IPS DF 4.7 (cell line): ENCODE data around the gene TIMP1.

ENCODE experiments used
- DNase-seq: peaks from one replicate; pipeline ENCODE4 v3.0.0-alpha.2; 2013; ENCODE audit warnings: low spot score; ENCODE audit errors: extremely low read depth

TIMP1 gene

GRCh38 chrX:47573341-47574075 is 8.7 kb upstream of the TIMP1 start:
- DNase-seq: no peak

DNA sequence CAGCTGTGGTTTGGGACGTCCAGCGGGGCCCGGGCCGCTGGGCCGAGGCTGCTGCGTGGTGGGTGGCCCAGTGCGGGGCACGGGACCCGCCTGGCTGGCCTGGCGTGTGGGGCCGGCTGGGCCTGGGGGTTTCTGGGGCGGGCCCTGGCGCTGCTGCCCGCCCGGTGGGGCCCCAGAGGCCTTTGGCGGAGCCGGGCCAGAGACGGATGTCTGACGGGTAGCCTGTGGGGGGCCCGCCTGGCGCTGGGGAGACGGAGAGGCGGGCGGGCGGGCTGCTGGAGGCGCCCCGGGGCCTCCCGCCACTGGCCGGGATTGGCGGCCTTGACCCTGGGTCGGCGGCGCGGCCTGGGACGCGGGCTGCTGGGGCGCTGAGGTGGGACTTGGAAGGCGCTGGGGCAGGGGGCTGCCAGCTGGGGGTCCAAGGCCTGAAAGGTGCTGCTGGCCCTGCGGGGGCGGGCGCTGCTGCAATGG is 8.1 kb upstream of the TIMP1 start:
- no peak for DNase-seq

DNA sequence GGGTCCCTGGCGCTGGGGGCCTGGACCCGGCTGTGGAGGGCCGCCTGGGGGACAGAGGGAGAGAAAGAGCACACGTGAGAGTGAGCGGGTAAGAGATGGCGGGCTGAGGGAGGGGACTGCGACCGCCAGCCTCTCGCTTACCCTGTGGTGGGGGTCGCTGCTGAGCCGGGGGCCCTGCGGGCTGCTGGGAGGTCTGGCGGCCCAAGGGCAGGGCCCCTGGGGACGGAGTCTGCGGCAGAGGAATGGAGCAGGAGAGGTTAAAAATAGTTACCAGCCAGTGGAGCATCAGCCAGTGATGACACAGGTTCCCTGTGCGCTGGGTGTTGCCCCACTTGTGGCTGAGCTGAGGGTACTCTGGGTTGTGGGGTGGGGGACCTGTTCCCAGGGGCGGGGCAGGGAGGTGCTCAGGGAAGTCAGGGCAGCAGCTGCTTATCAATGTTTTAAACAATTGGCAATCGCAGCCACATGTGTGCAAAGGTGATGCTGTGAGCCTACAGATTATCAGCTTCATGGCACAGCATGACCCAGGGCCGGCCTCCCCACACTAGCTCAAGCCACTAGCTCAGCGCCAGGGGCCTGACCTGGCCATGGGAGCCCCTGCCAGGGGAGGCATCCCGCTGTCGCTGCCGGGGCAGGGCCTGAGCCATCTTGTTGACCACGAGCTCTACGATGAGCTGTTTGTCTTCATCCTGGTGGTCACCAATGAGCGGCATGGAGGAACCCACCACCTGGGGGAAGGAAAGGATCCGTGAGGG is 7.5 kb upstream of the TIMP1 start:
- no peak for DNase-seq

GRCh38 chrX:47576021-47576898 is 6.0 kb upstream of the TIMP1 start:
- DNase-seq: no peak

DNA sequence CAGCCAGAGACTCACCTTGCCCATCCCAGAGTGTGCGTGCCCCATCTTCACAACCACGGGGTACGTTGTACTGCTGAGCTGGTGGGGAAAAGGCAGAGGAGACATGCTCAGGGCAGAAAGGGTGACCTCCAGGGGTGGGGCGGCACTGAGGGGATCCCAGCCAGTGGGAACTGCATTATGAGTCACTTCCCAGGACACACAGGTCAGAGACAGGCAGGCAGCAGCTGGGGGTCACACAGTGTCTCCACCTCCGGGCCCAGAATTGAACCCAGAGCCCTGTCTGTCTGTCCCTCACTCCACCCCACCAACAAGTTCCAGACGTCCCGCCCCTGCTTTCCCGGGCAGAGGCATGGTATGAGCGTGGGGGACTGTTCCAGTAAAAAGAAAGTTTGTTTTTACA is 4.8 kb upstream of the TIMP1 start:
- DNase-seq: no peak

DNA sequence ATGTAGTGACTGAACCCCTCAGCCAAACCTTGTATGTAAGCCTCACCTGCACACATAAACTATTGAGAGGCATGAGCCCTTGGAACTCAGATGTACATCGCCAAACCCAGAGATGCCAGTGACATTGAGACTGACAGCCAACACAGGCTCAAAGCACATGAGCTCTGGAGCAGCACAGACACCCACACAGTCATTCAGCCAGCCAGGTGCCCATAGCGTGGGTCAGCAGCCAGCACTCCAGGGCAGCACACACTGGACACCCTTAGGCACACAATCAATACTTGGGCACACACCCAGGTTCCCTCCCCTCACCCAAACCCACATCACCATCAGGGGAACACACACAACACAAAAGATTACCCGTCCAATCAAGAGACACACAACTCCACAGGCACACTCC is 4.3 kb upstream of the TIMP1 start:
- DNase-seq: no peak

DNA sequence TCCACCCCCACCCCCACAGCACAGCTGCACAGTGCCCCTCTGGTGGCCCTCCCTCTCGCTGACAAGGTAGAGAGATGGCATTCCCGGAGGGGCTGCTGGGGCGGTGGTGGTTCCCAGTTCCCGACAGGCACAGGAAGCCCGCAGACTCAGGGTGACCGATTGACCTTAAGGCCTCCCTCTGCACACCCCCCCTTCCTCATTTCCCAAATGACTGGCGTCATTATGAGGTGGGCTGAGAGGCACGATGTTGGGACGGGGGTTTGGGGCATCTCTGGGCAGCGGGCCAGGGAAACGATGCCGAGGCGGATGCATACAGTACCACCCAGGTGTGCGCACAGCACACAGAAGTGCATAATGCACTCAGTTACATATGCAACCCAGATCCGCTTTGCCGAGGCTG is 3.5 kb upstream of the TIMP1 start:
- DNase-seq: no peak

DNA sequence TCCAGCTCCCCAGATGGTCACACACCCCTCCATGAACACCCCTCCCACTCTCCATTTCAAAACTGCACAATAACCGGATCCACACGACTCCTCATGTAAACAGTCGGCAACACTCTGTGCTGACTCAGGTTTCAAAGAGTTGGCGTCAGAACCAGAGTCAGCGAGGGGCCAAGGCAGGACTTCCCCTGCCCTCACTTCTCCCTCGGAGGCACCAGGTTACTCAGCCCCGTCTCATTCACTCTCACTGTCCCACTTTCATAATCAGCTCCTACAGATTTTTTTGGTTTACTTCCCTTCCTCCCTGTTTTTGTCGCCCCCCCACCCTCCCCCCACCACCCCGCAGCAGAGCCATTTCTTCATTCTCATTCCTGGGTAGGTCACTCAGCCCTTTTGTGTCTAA is 2.7 kb upstream of the TIMP1 start:
- no peak for DNase-seq

DNA sequence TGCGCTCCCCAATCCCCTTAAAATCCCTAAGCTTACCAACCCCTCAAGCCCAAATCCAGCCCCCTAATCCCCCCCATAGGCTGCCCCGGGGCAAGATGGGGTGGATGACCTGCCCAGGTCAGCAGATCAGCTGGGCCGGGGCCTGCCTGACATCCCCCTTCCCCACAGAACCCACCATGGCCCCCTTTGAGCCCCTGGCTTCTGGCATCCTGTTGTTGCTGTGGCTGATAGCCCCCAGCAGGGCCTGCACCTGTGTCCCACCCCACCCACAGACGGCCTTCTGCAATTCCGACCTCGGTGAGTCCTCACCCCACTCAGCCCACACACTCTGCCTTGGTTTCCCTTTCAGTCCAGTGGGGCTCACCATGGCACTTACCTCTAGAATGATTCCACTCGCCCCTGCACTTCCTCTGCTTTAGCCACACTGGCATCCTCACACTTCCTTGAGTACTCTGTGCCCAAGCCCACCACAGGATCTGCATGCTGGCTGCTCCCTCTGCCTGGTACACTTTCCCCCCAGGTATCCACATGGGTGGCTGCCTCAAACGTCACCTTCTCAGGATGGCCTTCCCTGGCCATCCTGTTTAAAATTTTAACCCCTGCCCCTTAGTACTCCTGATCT is 1.1 kb downstream of the TIMP1 start:
- DNase-seq: no peak

- no peak for DNase-seq
These were observed 2.5 kb downstream of the TIMP1 start for GRCh38 chrX:47584714-47585113.

DNA sequence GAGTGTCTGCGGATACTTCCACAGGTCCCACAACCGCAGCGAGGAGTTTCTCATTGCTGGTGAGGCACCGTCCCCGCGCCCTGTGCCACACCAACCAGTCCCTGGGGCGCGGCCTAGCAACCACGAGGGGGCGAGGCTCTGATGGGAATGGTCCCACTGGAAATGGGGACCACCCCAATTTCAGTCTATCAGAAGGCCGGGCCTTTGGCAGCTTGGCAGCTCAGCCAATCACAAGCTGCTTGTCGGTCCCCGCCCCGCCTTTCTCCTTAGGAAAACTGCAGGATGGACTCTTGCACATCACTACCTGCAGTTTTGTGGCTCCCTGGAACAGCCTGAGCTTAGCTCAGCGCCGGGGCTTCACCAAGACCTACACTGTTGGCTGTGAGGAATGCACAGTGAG is 3.0 kb downstream of the TIMP1 start:
- no peak for DNase-seq

GRCh38 chrX:47586043-47586787 is 4.0 kb downstream of the TIMP1 start:
- no peak for DNase-seq

- no peak for DNase-seq
These were observed 5.1 kb downstream of the TIMP1 start for GRCh38 chrX:47587091-47587891.

GRCh38 chrX:47587906-47588735 is 5.9 kb downstream of the TIMP1 start:
- DNase-seq: no peak

- no peak for DNase-seq
These were observed 8.7 kb downstream of the TIMP1 start for GRCh38 chrX:47590984-47591383.

GRCh38 chrX:47593522-47593921 is 11.3 kb downstream of the TIMP1 start:
- no peak for DNase-seq

DNA sequence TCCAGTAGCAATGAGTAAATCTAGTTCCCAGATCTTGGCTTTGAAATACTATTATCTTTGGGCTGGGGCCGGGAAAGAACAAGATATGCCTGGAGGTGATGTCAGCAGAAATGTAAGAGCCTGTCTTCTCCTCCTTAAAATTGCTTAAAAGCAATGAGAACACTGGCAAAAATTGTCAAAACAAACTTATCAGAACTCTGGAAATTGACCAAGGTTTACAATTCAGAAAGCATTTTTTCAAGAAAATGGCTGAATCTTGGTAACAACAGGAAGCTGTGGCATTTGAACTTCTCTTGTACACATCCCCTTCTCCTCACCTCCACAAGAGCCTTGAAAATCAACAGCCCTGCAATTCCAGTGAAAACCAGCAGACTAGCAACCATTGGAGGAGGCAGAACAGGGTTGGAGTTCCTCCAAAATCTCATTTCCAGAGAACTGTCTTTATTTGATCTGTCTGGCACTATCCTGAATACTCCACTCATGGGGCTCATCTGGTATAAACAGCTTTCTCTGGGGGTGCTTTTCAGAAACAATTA is 13.5 kb downstream of the TIMP1 start:
- no peak for DNase-seq

DNA sequence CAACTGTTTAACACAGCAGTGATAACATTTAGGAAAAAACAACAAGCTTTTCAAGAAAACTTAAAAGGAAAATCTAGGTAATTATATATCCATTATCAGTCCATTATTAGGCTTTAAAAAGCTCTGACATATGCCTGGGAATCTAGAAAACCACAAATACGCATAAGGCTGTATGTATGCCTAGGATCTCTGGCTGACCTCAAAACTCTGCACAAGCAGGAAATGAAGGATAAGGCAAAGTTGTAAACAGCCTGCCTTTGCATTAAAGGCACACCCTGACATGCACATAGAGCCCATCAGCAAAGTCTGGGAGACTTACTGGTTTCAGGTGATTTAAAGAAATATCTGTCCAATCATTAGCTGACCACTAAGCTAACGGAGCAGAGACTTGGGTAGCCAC is 14.0 kb downstream of the TIMP1 start:
- DNase-seq: no peak

DNA sequence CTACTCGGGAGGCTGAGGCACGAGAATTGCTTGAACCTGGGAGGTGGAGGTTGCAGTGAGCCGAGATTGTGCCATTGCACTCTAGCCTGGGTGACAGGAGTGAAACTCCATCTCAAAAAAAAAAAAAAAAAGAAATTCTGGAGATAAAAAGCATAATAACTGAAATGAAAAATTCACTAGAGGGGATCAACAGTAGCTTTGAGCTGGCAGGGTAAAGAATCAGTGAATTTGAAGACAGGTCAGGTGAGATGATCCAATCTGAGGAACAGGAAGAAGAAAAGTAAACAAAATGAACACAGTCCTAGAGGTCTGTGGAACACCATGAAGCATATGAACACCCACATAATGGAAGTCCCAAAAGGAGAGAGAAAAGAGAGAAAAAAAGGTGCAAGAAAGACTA is 15.0 kb downstream of the TIMP1 start:
- no peak for DNase-seq
